ENCODE data around the gene EYA3.

The EYA3 gene

GRCh38 chr1:28126783-28127490 lies 38.5 kb upstream of the EYA3 start:
- no peaks in the 10 kb centered on the region for H3K36me3 ChIP-seq (ENCODE audit: insufficient read depth, low read length)
- no peak overlapping the region for H3K9ac ChIP-seq (ENCODE audit: low read depth, low read length)
- H3K4me2 ChIP-seq (ENCODE audit: low read length): no peak overlapping the region
- no peaks in the 10 kb centered on the region for H3K9me3 ChIP-seq (replicated peaks; ENCODE audit: low read length)
- peaks cover 43% of the 10 kb centered on the region for H3K27me3 ChIP-seq (ENCODE audit: control insufficient read depth, insufficient read depth, low read length)
- no peak overlapping the region for H3K4me3 ChIP-seq (ENCODE audit: low read length)
- H3K4me1 ChIP-seq (ENCODE audit: control insufficient read depth, insufficient read depth, low read length): peaks cover 13% of the 10 kb centered on the region

- Histone ChIP-seq H3K36me3 (ENCODE audit: insufficient read depth, low read length) (no peaks in the 10 kb centered on the region), H3K4me2 (ENCODE audit: low read length) (no peak overlapping the region), H3K9me3 (replicated peaks; ENCODE audit: low read length) (no peaks in the 10 kb centered on the region), H3K9ac (ENCODE audit: low read depth, low read length) (no peak overlapping the region), H3K4me1 (ENCODE audit: control insufficient read depth, insufficient read depth, low read length) (peaks cover 13% of the 10 kb centered on the region), H3K4me3 (ENCODE audit: low read length) (no peak overlapping the region), H3K27me3 (ENCODE audit: control insufficient read depth, insufficient read depth, low read length) (peaks cover 43% of the 10 kb centered on the region)
Measured at GRCh38 chr1:28126212-28126611, 37.8 kb upstream of the EYA3 start.

- no peaks in the 10 kb centered on the region for H3K9me3 ChIP-seq (replicated peaks; ENCODE audit: low read length)
- peaks cover 25% of the 10 kb centered on the region for H3K27me3 ChIP-seq (ENCODE audit: control insufficient read depth, insufficient read depth, low read length)
- H3K4me3 ChIP-seq (ENCODE audit: low read length): no peak overlapping the region
- H3K9ac ChIP-seq (ENCODE audit: low read depth, low read length): no peak overlapping the region
- H3K4me1 ChIP-seq (ENCODE audit: control insufficient read depth, insufficient read depth, low read length): peaks cover 7% of the 10 kb centered on the region
- H3K4me2 ChIP-seq (ENCODE audit: low read length): peak overlapping the region; percentile 39
- no peaks in the 10 kb centered on the region for H3K36me3 ChIP-seq (ENCODE audit: insufficient read depth, low read length)
Measured at GRCh38 chr1:28123461-28123961, 35.1 kb upstream of the EYA3 start.

GRCh38 chr1:28122183-28122582 lies 33.8 kb upstream of the EYA3 start:
- Histone ChIP-seq H3K27me3 (ENCODE audit: control insufficient read depth, insufficient read depth, low read length) (peaks cover 16% of the 10 kb centered on the region), H3K4me2 (ENCODE audit: low read length) (no peak overlapping the region), H3K4me3 (ENCODE audit: low read length) (no peak overlapping the region), H3K9ac (ENCODE audit: low read depth, low read length) (no peak overlapping the region), H3K4me1 (ENCODE audit: control insufficient read depth, insufficient read depth, low read length) (peaks cover 7% of the 10 kb centered on the region), H3K36me3 (ENCODE audit: insufficient read depth, low read length) (no peaks in the 10 kb centered on the region), H3K9me3 (replicated peaks; ENCODE audit: low read length) (no peaks in the 10 kb centered on the region)

- H3K4me1 ChIP-seq (ENCODE audit: control insufficient read depth, insufficient read depth, low read length): peaks cover 7% of the 10 kb centered on the region
- no peak overlapping the region for H3K9ac ChIP-seq (ENCODE audit: low read depth, low read length)
- no peak overlapping the region for H3K4me2 ChIP-seq (ENCODE audit: low read length)
- H3K4me3 ChIP-seq (ENCODE audit: low read length): no peak overlapping the region
- H3K9me3 ChIP-seq (replicated peaks; ENCODE audit: low read length): no peaks in the 10 kb centered on the region
- no peaks in the 10 kb centered on the region for H3K27me3 ChIP-seq (ENCODE audit: control insufficient read depth, insufficient read depth, low read length)
- H3K36me3 ChIP-seq (ENCODE audit: insufficient read depth, low read length): no peaks in the 10 kb centered on the region
Measured at GRCh38 chr1:28119556-28119955, 31.1 kb upstream of the EYA3 start.

GRCh38 chr1:28118640-28119307 lies 30.4 kb upstream of the EYA3 start:
- no peak overlapping the region for H3K9ac ChIP-seq (ENCODE audit: low read depth, low read length)
- no peak overlapping the region for H3K4me3 ChIP-seq (ENCODE audit: low read length)
- no peak overlapping the region for H3K4me2 ChIP-seq (ENCODE audit: low read length)
- no peaks in the 10 kb centered on the region for H3K27me3 ChIP-seq (ENCODE audit: control insufficient read depth, insufficient read depth, low read length)
- no peaks in the 10 kb centered on the region for H3K36me3 ChIP-seq (ENCODE audit: insufficient read depth, low read length)
- no peaks in the 10 kb centered on the region for H3K9me3 ChIP-seq (replicated peaks; ENCODE audit: low read length)
- peaks cover 7% of the 10 kb centered on the region for H3K4me1 ChIP-seq (ENCODE audit: control insufficient read depth, insufficient read depth, low read length)

GRCh38 chr1:28115267-28115666 lies 26.9 kb upstream of the EYA3 start:
- H3K9ac ChIP-seq (ENCODE audit: low read depth, low read length): no peak overlapping the region
- H3K4me1 ChIP-seq (ENCODE audit: control insufficient read depth, insufficient read depth, low read length): peaks cover 17% of the 10 kb centered on the region
- no peaks in the 10 kb centered on the region for H3K36me3 ChIP-seq (ENCODE audit: insufficient read depth, low read length)
- no peak overlapping the region for H3K4me3 ChIP-seq (ENCODE audit: low read length)
- no peaks in the 10 kb centered on the region for H3K27me3 ChIP-seq (ENCODE audit: control insufficient read depth, insufficient read depth, low read length)
- no peak overlapping the region for H3K4me2 ChIP-seq (ENCODE audit: low read length)
- H3K9me3 ChIP-seq (replicated peaks; ENCODE audit: low read length): no peaks in the 10 kb centered on the region

- H3K9ac ChIP-seq (ENCODE audit: low read depth, low read length): no peak overlapping the region
- no peaks in the 10 kb centered on the region for H3K36me3 ChIP-seq (ENCODE audit: insufficient read depth, low read length)
- H3K9me3 ChIP-seq (replicated peaks; ENCODE audit: low read length): no peaks in the 10 kb centered on the region
- peaks cover 17% of the 10 kb centered on the region for H3K4me1 ChIP-seq (ENCODE audit: control insufficient read depth, insufficient read depth, low read length)
- no peak overlapping the region for H3K4me2 ChIP-seq (ENCODE audit: low read length)
- no peaks in the 10 kb centered on the region for H3K27me3 ChIP-seq (ENCODE audit: control insufficient read depth, insufficient read depth, low read length)
- no peak overlapping the region for H3K4me3 ChIP-seq (ENCODE audit: low read length)
Measured at GRCh38 chr1:28114844-28115243, 26.4 kb upstream of the EYA3 start.

- H3K9ac ChIP-seq (ENCODE audit: low read depth, low read length): no peak overlapping the region
- no peak overlapping the region for H3K4me3 ChIP-seq (ENCODE audit: low read length)
- H3K36me3 ChIP-seq (ENCODE audit: insufficient read depth, low read length): no peaks in the 10 kb centered on the region
- H3K9me3 ChIP-seq (replicated peaks; ENCODE audit: low read length): no peaks in the 10 kb centered on the region
- no peak overlapping the region for H3K4me2 ChIP-seq (ENCODE audit: low read length)
- H3K4me1 ChIP-seq (ENCODE audit: control insufficient read depth, insufficient read depth, low read length): peaks cover 17% of the 10 kb centered on the region
- no peaks in the 10 kb centered on the region for H3K27me3 ChIP-seq (ENCODE audit: control insufficient read depth, insufficient read depth, low read length)
Measured at GRCh38 chr1:28113242-28113572, 24.8 kb upstream of the EYA3 start.

GRCh38 chr1:28112388-28113241 lies 24.2 kb upstream of the EYA3 start:
- H3K27me3 ChIP-seq (ENCODE audit: control insufficient read depth, insufficient read depth, low read length): no peaks in the 10 kb centered on the region
- no peak overlapping the region for H3K4me3 ChIP-seq (ENCODE audit: low read length)
- no peaks in the 10 kb centered on the region for H3K9me3 ChIP-seq (replicated peaks; ENCODE audit: low read length)
- H3K9ac ChIP-seq (ENCODE audit: low read depth, low read length): no peak overlapping the region
- peaks cover 17% of the 10 kb centered on the region for H3K4me1 ChIP-seq (ENCODE audit: control insufficient read depth, insufficient read depth, low read length)
- H3K4me2 ChIP-seq (ENCODE audit: low read length): no peak overlapping the region
- H3K36me3 ChIP-seq (ENCODE audit: insufficient read depth, low read length): no peaks in the 10 kb centered on the region

GRCh38 chr1:28111157-28111556 lies 22.7 kb upstream of the EYA3 start:
- H3K9ac ChIP-seq (ENCODE audit: low read depth, low read length): no peak overlapping the region
- H3K27me3 ChIP-seq (ENCODE audit: control insufficient read depth, insufficient read depth, low read length): no peaks in the 10 kb centered on the region
- H3K4me1 ChIP-seq (ENCODE audit: control insufficient read depth, insufficient read depth, low read length): peaks cover 17% of the 10 kb centered on the region
- no peaks in the 10 kb centered on the region for H3K36me3 ChIP-seq (ENCODE audit: insufficient read depth, low read length)
- no peaks in the 10 kb centered on the region for H3K9me3 ChIP-seq (replicated peaks; ENCODE audit: low read length)
- no peak overlapping the region for H3K4me2 ChIP-seq (ENCODE audit: low read length)
- H3K4me3 ChIP-seq (ENCODE audit: low read length): no peak overlapping the region
